ENCODE measurements around the gene PRSS2. TPM values are rescaled to one million over a fixed set of nuclear protein-coding genes. Genes with fewer than 3 reads are reported as not detected.

Gene PRSS2
- total RNA-seq, result not detected
- not detected for total RNA-seq (2013)

DNA sequence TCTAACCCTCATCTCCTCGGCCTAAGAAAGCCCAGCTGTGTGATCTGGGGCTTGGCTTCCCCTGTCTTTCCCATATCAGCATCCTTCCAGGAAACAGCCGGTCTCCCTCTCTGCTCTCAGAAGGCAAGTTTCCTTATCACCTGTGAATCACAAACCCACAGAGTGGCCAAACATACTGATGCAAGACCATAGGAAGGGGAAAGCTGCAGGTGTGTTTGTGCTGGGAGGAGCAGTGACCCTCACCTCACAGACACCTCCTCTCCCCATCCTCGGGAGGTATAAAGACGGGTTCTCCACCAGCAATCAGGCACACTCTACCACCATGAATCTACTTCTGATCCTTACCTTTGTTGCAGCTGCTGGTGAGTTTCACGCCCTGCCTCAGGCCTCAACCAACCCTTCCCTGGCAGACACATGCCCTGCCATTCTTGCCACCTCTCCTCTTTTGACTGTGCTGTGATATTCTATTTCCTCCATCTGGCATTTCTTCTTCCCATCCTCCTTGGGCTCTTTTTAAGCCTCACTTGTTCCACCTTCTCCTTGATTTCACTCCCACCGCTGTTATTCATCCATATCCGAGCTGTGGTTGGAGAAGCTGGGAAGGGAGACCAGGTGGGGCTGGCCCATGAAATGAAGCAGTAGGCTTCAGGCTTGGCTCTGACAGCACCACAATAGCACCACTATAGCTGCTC is at the start of gene PRSS2:
TSS of gene PRSS2 (plus strand) at position 310 of the 692 bp plus-strand sequence. CDS start at position 323, 13 bp downstream.
- TF ChIP-seq, protein P1, sequence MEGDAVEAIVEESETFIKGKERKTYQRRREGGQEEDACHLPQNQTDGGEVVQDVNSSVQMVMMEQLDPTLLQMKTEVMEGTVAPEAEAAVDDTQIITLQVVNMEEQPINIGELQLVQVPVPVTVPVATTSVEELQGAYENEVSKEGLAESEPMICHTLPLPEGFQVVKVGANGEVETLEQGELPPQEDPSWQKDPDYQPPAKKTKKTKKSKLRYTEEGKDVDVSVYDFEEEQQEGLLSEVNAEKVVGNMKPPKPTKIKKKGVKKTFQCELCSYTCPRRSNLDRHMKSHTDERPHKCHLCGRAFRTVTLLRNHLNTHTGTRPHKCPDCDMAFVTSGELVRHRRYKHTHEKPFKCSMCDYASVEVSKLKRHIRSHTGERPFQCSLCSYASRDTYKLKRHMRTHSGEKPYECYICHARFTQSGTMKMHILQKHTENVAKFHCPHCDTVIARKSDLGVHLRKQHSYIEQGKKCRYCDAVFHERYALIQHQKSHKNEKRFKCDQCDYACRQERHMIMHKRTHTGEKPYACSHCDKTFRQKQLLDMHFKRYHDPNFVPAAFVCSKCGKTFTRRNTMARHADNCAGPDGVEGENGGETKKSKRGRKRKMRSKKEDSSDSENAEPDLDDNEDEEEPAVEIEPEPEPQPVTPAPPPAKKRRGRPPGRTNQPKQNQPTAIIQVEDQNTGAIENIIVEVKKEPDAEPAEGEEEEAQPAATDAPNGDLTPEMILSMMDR (IDR thresholded peaks at IDR 0.05), result no peak
- no peak within 1 kb of the TSS for H3K27ac ChIP-seq (ENCODE audit: low read length)
- Mint-ChIP-seq H3K27ac (peak within 1 kb of the TSS; percentile 7 to 41), H3K9me3 (no peaks in the 10 kb centered on the region), H3K4me3 (no peak within 1 kb of the TSS), H3K4me1 (peaks cover 54 to 60% of the 10 kb centered on the region in 2 donors), H3K36me3 (no peaks in the 10 kb centered on the region), H3K27me3 (ENCODE audit: low read depth in 2 of 2) (no peaks in the 10 kb centered on the region)
- H3K4me1 ChIP-seq (ENCODE audit: control insufficient read depth, insufficient read depth, low read length), result peaks cover 5% of the 10 kb centered on the region
- DNase-seq, result no peak
- H3K4me3 ChIP-seq (ENCODE audit: low read length), result no peak within 1 kb of the TSS
- no peaks in the 10 kb centered on the region for H3K27me3 ChIP-seq (ENCODE audit: control insufficient read depth, insufficient read depth, low read length)
- no peaks in the 10 kb centered on the region for H3K36me3 ChIP-seq (ENCODE audit: control insufficient read depth, insufficient read depth, low read length)
- ATAC-seq, result no peak
- 74% methylated on average over 5 of the region's 7 CpGs for WGBS (ENCODE audit: insufficient coverage)
- H3K9me3 ChIP-seq (ENCODE audit: control insufficient read depth, insufficient read depth, low read length), result no peaks in the 10 kb centered on the region
- intact Hi-C loops (cut with micrococcal nuclease), result loop anchor here (10.0 kb wide), 1 partner anchor 64 kb away; no protein-coding TSS in a partner anchor

DNA sequence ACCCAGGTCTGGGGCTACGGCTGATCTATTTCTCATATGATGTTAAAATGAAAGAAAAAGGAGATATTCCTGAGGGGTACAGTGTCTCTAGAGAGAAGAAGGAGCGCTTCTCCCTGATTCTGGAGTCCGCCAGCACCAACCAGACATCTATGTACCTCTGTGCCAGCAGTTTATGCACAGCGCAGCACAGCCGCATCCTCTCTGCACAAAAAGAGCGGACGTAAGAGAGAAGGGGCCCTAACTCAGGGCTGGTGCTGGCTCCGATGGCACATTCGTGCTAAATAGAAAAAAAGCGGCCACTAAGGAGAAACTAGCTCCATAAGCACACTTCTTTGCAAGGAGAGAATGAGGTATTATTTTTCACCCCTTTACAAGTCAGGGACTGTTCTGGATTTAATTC is 49.8 kb upstream of the PRSS2 start:
- Mint-ChIP-seq H3K4me1 (peaks cover 48 to 75% of the 10 kb centered on the region in 2 donors), H3K36me3 (no peaks in the 10 kb centered on the region), H3K9me3 (no peaks in the 10 kb centered on the region), H3K4me3 (peak overlapping the region; percentile 93), H3K27ac (peak overlapping the region in 1 of 2 donors; percentile 91), H3K27me3 (ENCODE audit: low read depth in 2 of 2) (peaks cover 0 to 2% of the 10 kb centered on the region in 2 donors)
- Histone ChIP-seq H3K27me3 (ENCODE audit: control insufficient read depth, insufficient read depth, low read length) (no peaks in the 10 kb centered on the region), H3K27ac (ENCODE audit: low read length) (peak overlapping the region; percentile 38), H3K4me3 (ENCODE audit: low read length) (no peak overlapping the region), H3K9me3 (ENCODE audit: control insufficient read depth, insufficient read depth, low read length) (no peaks in the 10 kb centered on the region), H3K4me1 (ENCODE audit: control insufficient read depth, insufficient read depth, low read length) (peaks cover 49% of the 10 kb centered on the region), H3K36me3 (ENCODE audit: control insufficient read depth, insufficient read depth, low read length) (no peaks in the 10 kb centered on the region)
- 30% methylated on average over 10 of the region's 10 CpGs for WGBS (ENCODE audit: insufficient coverage)
- ATAC-seq (peak in 1 of 3 donors; percentile 51), DNase-seq (peak in 1 of 2 donors; percentile 35)
- intact Hi-C loops (cut with micrococcal nuclease), result no loop called here
- TF ChIP-seq, protein P1 (IDR thresholded peaks at IDR 0.05), result no peak

DNA sequence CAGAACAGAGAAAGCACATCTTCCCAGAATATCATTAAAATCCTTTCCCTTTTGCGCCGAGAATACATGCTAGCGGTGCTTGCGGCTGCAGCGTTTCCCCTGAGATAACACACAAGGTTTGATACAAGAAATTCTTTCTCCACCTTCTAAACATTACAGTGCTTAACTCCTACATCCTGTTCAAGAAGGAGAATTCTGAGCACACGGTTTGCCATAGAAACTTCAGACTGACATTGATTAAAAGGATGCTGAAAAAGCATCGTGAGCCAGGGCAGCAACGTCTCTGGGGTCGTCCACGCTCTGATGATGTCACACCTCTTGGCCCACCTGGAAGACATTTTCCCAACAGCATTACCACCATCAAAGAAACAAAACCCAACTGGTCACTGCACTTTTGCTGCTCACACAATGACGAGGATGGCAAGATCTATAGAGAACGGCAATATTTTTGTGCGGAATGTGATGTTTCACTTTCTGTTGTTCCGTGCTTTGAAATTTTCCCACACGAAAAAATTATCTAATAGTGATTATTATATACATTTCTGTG is 48.4 kb upstream of the PRSS2 start:
- DNase-seq (peak in 1 of 2 donors; percentile 28), ATAC-seq (peak in 1 of 3 donors; percentile 17)
- H3K9me3 Mint-ChIP-seq, result no peaks in the 10 kb centered on the region
- peaks cover 0 to 2% of the 10 kb centered on the region in 2 donors for H3K27me3 Mint-ChIP-seq (ENCODE audit: low read depth in 2 of 2)
- WGBS (ENCODE audit: insufficient coverage), result 36% methylated on average over 12 of the region's 15 CpGs
- peak overlapping the region; percentile 93 for H3K4me3 Mint-ChIP-seq
- peaks cover 35 to 61% of the 10 kb centered on the region in 2 donors for H3K4me1 Mint-ChIP-seq
- H3K36me3 Mint-ChIP-seq, result no peaks in the 10 kb centered on the region
- no peaks in the 10 kb centered on the region for H3K9me3 ChIP-seq (ENCODE audit: control insufficient read depth, insufficient read depth, low read length)
- no peaks in the 10 kb centered on the region for H3K36me3 ChIP-seq (ENCODE audit: control insufficient read depth, insufficient read depth, low read length)
- TF ChIP-seq, protein P1 (IDR thresholded peaks at IDR 0.05), result no peak
- H3K27ac Mint-ChIP-seq, result peak overlapping the region; percentile 68 to 91
- no peaks in the 10 kb centered on the region for H3K27me3 ChIP-seq (ENCODE audit: control insufficient read depth, insufficient read depth, low read length)
- H3K4me1 ChIP-seq (ENCODE audit: control insufficient read depth, insufficient read depth, low read length), result peaks cover 35% of the 10 kb centered on the region
- H3K27ac ChIP-seq (ENCODE audit: low read length), result peak overlapping the region; percentile 68
- peak overlapping the region; percentile 29 for H3K4me3 ChIP-seq (ENCODE audit: low read length)
- intact Hi-C loops (cut with micrococcal nuclease), result no loop called here

Data from natural killer cell (primary cell).